GM21619 (cell line): ENCODE results near the gene CEP295NL.
A peak's percentile ranks its signal among the peaks of the same experiment; 100 is the strongest.
"Not testable (repeated sequence)": the region's sequence is repeated elsewhere in the genome, so short reads cannot be mapped to it uniquely, and the experiment has no call there.

Experiments used
- ATAC-seq: cut with Tn5 transposase; IDR thresholded peaks from one replicate; pipeline ENCODE4 v1.9.1; 2021; ENCODE audit not compliant: unreplicated experiment

CEP295NL gene

DNA sequence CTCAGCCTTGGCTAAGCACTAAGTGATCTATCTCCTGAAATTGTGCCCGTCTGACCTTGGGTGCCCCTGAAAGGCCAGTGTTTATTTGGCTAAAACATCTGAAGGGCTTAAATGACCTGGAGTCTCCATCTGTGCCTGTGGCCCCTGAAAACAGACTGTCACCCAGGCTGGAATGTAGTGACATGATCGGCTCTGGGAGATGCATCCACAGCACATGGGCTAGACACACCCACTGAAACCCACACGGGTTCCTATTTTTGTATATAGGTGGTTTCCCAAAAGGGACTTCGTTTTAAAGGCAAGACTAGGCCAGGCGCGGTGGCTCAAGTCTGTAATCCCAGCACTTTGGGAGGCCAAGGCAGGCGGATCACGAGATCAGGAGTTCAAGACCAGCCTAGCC, 13.5 kb downstream of the CEP295NL start:
- ATAC-seq, result peak; percentile 60

DNA sequence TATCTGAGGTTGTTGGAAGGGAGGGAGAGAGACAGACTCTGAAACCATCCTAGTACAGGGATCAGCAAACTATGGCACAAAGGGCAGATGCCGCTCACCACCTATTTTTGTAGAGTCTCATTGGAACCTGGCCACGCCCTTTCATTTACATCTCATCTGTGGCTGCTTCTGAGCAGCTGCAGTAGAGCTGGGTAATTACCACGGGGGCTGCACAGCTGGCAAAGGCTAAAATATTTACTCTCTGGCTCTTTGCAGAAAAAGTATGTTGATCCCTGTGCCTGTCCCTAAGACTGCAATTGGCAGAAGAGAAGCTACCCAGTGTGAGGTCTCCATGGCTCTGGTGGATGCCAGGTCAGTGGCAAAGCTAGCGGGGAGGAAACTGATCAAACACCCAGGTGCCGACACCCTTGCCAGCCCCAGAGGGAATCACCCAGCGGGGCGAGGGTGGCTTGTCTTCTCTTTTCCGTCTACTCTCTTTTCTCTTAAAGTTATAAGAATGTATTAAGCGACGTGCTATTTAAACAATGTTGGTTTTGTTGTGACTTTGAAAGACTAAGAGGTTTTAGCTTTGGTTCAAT, 14.0 kb downstream of the CEP295NL start:
- ATAC-seq, result no peak

DNA sequence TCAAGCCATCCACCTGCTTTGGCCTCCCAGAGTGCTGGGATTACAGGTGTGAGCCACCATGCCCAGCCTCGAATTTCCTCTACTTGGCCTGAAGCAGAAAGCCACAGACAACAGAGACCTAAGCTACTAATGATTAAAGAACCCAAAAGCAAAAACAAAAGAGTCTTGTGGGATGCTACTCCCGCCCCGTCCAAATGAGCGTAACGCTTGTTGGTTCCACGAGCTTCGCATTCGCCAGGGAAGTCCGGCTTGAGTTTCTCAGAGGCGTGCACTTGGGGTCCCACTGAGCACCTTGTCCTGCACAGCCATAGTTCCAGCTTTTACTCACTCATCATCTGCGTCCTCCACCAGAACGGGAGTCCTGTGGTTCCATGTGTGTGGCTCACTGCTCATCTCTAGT, 16.0 kb downstream of the CEP295NL start:
- ATAC-seq, result no peak

DNA sequence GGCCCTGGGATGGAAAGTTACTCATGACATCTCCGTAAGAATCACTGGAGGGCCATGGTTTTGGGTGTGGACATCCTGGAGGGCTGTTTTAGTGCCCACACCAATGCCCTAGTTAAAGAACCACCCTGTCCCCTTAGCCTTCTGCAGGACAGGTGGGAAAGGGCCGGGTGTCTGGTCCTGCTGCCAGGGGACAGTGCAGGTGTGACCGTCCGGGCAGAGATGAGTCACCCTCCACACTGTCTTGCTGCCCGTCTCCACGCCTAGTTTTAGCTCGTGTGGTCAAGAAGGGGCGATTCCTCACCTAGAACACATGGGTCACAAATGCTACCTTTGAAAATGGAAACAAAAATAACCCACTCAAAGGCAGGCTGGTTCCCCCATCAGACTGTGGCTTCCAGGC, 17.0 kb downstream of the CEP295NL start:
- no peak for ATAC-seq

DNA sequence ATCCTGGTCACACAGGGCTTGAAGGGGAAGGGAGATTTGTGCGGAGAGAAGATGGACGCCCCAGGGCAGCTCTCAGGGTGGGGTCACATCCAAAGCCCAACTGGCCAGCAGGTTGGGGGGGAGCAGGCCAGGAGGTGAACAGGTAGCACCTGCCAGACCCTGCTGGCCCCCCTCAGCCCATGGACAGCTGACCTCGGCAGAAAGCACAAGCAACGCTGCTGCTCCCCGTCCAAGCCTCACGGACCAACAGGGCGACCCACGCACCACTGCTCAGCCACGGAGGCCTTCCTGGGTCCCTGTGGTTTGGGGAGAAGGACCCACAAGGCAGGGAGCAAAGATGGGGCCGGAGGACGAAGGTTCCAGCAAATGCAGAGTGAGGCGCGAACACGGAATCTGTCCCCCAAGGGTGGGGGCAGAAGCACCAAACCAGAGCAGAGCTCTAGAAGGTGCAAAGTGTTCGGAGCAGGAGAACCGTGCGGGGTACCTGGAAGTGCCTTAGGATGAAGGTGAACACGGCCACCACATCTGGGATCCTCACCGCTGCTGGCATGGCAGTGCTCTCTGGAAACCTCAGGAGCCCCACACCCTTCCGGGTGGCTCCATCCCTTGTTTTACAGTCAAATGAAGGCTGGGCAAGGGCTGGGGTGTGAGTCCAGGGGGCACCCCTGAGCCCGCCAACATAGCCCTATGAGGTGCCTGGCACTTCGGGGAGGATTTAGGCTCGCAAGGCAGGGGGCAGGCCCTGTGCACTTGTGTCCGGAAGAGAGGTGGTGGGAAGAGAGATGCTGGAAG, 17.9 kb downstream of the CEP295NL start:
- no peak for ATAC-seq

DNA sequence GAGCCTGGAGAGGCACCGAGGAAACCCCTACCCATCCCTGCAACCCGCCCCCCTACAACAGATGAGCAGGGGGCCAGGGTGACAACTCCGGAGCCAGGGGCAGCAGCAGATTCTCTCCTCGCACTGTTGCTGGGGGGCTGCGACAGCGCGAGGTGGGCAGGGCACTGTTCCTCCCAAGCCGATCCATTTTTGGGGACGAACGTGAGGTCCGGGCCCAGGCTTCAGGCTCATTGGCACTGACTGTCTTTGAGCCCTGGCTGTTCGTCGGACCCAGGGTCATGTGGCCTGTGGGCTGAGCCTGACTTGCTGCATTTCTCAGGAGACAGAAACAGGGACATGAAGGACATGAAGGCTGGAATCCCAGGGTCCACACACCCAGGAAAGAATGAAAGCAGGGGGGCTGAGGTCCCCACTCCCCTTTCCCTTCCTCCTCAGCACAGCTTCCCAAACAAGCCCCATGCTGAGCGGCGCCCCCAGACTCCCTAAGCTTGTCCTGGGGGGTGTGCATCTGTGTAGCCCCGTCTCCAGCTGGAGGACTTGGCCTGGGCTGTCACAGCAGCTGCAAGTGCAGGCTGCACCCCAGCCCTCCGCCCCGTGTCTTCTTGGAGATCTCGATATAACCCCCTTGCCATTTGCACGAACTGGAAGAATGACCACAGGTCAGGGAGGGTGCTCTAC, 18.7 kb downstream of the CEP295NL start:
- no peak for ATAC-seq

DNA sequence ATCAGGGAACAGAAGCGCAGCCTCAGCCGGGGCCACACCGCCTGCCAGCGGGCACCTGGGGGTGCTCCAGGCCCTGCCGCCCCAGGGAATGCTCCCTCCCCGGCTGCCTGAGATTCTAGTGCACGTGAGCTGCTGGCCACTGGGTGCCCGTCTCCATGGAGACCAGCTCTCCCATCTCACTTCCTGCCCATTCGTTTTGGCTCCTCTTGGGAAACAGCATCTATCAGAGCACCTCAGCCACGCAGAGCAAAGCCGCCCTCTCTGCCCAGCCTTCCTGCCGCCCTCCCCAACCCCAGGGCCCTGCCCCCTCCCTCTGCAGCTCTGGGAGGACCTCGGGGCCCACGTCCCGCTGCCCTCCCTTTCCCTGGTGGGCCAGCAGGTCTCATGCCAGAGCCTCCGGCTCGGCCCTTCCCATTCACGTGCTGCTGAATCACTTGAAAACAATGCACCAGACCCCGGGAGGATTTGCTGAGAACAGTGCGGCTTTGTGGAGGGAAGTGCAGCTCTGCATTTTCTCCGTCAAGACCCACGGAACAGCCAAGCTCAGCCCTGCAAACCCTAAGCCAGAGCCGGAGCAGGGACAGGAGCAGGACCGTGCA, 19.4 kb downstream of the CEP295NL start:
- ATAC-seq, result no peak

DNA sequence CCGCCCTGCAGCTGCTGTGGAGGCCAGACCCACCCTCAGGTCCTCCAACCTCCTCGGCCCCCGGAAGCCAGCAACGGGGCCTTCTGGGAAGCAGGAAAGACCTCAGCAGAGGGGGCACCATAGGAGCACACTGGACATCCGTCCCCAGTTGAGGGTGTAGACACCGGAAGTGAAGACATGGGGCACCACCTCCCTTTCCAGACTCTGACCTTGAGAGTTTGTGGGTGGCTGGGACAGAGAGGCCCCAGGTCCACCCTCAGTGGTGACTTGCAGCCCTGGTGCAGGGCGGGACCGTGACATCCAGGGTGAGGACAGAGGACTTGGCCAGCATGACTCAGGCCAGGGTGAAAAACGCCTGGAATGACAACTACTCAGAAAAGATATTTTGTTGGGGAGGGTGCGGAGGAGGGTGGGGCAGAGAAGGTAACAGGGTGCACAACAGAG, 19.9 kb downstream of the CEP295NL start:
- no peak for ATAC-seq

DNA sequence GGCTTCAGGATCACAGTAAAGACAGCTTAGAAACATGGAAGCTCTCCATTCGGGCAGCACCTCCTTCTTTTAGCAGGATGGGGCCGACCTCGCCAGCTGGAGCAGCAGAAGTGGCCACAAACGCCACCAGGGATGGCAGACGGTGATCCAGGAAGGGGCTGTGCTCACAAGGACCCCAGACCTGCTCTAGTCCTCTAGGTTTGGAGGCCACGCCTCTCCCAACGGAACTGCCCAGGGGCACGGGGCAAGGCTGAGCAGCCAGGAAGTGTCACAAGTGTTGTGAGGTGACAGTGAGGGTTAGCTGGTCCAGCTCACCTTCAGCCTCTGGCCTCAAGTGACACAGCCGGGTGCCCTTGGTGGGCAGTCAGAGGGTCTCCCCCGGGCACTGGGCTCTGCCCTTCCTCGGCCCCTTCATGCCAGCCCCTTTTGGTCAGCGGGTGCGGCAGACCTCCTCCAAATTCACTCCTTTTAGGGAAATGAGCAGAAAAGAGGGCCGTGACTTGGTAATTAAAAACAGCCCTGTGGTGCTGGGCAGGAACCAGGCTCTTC, 20.4 kb downstream of the CEP295NL start:
- ATAC-seq, result no peak

DNA sequence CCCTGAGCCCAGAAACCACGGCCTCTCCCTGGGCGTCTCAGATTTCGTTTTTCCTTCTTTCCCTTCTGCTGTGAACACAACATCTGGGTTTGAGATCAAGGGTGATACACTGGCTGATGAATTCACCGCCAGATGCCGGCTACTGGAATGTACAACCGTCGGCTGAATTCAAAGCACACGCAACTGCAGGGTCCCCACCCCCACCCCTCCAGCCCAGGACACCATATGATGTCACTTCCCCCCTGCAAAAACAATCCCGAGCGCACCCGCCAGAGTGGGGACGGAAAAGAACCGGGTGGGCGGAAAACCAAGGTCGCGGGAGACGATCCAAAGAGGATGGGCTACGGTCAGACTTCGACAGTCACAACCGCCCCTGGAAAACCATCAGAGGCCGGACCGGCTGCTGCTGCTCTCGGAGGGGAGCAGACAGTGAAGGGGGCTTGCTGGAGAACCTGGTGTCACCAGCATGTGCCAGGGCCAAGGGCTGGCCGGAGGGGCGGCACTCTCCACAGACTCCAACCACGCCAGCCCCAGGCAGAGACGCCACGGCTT, 23.3 kb downstream of the CEP295NL start:
- no peak for ATAC-seq

DNA sequence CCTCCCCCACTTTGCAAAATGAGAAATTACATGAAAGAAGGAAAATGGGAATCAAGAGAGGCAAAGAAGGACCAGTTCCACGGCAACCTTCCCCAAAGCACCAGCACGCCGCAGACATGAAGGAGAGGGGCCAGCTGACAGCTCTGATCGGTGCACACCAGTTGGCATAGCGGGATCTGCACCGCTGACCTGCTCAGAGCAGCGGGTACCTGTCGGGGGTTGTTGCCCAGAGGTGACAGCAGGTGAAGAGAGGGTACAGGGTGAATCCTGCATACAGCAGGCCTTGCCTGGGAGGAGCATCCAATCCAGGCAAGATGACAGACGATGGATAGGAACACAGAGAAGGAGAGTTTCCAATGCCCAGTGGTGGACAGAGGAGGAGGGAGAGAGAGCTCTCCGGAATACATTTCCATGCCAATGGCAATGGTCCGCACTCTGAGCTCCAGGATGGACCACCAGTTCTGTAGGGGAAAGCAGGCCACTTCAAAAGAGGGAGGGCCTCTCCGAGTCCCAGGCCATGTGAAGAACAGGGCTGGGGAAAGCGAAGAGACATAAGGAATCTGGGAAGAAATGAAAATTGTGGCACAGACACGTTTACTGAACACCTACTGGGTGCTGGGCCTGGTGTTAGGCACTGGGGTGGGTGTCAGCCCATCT, 24.0 kb downstream of the CEP295NL start:
- no peak for ATAC-seq

DNA sequence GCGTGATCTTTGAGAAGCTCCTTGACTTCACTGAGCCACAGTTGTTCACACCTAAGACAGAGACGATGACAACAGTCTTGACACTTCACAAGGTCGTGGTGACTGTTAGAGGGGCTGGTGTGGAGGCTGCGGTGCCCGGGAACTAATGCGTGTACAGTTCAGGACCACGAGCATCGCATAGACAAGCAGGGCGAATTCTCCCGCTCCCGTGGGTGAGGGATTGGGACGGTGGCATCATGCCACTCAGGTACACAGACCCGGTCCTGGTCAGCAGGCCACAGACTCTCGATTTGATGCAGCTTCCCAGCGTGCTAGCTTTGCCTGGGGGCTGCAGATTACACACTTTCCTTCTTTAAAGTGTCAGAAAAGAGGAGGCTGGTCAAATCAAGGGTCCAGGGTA, 24.7 kb downstream of the CEP295NL start:
- no peak for ATAC-seq

DNA sequence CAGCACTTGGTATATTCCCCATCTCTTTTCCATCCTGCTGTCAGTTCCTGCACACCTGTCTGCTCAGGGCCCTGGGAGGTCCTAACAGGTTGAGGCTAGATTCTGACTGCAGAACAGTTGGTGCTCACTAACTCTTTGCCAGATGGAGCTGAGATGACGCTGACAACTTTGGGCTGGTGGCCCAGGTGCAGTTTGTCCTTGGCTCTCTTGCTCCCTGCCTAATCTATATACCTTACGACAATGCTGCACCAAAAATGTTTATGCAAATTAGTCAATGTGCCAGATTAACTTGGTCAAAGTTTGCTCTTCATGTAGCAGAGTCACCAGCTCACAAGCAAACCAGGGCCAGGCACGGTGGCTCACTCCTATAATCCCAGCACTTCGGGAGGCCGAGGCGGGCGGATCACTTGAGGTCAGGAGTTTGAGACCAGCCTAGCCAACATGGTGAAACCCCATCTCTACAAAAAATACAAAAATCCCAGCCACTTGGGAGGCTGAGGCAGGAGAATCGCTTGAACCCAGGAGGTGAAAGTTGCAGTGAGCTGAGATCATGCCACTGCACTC, 26.0 kb downstream of the CEP295NL start:
- not testable (repeated sequence) for ATAC-seq

DNA sequence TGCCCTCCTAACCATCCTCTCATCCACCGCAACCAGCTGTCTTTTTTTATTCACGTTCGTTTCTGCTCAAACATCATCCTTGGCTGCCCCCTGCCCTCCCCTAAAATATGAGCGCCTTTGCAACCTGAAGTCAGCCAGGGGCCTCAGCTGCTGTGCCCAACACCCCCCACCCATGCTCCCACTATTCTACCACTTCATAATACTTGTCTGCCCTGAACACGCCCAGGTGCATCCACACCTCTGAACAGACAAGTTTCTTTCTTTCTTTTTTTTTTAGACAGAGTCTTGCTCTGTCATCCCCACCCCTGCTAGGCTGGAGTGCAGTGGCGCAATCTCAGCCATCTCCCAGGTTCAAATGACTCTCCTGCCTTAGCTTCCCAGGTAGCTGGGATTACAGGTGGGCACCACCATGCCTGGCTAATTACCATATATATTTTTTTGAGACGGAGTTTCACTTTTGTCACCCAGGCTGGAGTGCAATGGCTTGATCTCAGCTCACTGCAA, 26.9 kb downstream of the CEP295NL start:
- ATAC-seq, result no peak

DNA sequence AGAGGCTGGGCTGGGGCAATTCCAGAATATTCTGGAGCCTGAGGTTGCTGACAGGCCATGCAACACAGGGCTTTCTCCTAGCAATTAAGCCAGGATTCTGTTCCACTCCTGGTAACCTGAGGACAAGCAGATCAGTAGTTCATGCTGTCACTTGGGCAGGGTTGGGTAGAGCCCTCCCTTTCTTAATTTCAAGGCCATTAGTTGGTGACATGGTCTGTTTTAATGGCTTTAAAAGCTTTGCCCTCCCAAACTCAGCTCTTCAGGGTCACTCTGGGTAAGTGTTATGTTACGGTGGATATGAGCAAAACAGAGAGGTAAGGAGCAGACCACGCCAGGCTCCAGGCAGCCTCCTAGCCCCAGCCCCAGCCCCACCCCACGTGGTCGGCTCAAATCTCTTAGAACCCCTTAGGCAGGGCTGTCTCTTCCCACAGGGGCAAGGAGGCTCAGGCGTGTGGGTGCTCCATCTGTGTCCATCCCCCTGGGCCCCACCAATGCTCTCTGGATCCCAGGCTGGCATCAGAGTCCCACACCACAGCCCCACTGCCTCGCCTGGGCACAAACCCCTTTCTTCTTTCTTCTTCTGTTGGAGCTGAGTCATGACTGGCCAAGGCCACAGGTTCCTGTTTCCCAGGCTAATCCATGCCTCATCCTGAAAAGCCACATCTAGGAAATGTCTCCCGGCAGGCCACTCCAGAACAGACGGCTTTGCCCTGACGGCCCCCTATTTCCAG, 27.5 kb downstream of the CEP295NL start:
- ATAC-seq, result no peak

DNA sequence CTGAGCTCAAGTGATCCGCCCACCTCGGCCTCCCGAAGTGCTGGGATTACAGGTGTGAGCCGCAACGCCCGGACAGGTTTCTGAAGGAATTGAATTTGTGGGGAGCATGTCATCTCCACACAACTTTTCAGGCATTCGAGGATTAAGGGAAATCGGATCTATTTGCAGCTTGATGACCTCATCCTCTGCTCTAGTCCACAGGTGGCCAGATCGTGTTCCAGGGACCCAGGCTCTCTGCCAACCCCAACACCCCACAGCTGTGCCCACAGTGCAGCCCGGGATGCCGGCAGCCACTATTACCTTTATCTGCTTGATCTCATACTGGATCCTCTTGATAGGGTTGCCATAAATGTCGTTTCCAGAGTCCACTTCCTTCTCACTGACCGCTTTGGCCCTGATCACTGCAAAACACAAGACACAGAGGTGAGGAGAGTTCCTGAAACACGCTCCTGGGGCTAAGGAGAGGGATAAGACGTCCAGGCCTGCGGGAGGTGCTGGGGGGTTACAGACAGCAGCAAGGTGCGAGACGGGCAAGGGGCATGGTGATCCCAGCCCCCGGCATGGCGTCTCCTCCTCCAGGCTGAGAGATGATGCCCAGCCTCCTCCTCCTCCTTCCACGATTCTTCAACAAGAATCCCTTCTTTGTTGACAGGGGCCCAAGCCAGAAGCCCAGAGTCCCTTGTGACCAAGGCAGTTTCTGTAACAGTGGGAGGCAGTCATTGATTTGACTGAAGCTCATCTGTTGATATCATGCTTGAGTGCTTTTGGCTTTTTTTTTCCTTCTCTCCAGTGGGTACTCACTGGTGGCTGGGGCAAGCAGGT, 29.3 kb downstream of the CEP295NL start:
- no peak for ATAC-seq

DNA sequence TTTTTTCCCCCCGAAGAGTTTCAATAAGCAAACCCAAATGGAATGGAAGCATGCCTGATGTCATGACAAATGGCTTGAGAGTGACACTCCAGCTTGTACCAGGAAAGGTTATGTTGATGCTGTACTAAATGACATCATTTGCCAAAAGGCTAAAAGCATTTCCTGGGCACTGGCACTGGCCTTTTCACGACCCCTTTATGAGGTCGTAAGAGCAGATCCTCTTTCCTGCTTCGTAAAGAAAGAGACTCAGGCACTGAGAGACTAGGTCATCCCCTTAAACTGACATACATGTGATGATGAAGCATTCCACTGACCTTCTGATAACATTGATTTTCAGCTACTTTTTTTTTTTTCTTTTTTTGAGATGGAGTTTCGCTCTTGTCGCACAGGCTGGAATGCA, 30.5 kb downstream of the CEP295NL start:
- ATAC-seq, result no peak

DNA sequence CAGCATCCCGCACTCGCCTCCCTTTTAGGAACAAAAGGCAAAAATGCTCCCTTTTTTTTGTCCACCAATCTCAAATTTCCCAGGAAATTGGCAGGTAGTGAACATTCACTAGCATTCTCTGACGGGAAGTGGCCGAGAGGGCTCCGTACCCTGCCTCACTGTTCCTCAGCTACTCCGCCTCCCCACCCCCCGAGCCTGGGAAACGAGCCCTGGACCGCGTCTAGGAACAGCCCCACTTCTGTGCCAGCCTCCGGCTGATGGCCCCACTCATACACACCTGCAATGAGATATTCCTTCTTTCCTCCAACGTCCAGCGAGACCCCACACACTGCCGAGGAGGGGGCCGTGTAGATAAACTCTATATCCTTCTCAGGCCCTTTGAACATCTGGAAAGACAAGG, 32.4 kb downstream of the CEP295NL start:
- no peak for ATAC-seq

DNA sequence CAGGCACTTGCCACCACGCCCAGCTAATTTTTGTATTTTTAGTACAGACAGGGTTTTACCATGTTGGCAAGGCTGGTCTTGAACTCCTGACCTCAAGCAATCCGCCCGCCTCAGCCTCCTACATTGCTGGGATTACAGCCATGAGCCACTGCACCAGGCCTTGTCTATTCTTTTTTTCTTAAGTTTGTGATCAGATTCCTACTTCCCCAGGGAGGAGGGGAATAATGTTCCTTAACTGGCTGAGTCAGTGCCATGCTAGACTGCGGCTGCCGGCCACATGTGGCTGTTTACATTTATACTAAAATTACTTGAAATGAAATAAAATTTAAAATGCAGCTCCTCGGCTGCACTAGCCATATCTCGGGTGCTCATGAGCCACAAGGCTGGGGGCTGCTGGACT, 34.6 kb downstream of the CEP295NL start:
- ATAC-seq, result no peak
